ENCODE measurements around the gene ACVR1. TPM values are rescaled to one million over a fixed set of nuclear protein-coding genes. Genes with fewer than 3 reads are reported as not detected.

Gene ACVR1
- total and polyA plus RNA-seq, 2 experiments from 2014 or later: 8.9 to 21.5 TPM

Small RNA genes lying within 50 kb of the gene (small RNA-seq; reads per million reads assigned to genes)
- not detected for gene RNU6-436P (ENCODE audit: low replicate concordance)

Other genes with a start within 250 kb of the ACVR1 start
- gene ACVR1C, start 247.5 kb downstream of the ACVR1 start, total RNA-seq (2014; rRNA removed; shearing (Covaris generic)): 0.94 and 1.1 TPM in 2 replicates
- gene ACVR1C, start 247.5 kb downstream of the ACVR1 start, polyA plus RNA-seq (2016; fragmentation: Nextera tagmentation; extraction: Ambion mirVana): 0.45 and 0.61 TPM in 2 replicates
- gene UPP2, start 225.5 kb upstream of the ACVR1 start, total RNA-seq (2014; rRNA removed; shearing (Covaris generic)): not detected in 2 replicates
- gene UPP2, start 225.5 kb upstream of the ACVR1 start, polyA plus RNA-seq (2016; fragmentation: Nextera tagmentation; extraction: Ambion mirVana): not detected in 2 replicates

Data from GM23338 (cell line).